Left ventricle myocardium superior (tissue), 1 donor: ENCODE data around the gene CTNNB1. TPM values are rescaled to one million over a fixed set of nuclear protein-coding genes. Genes with fewer than 3 reads are reported as not detected.
"Not testable (repeated sequence)": the region's sequence is repeated elsewhere in the genome, so short reads cannot be mapped to it uniquely, and the experiment has no call there.

Experiments
- ATAC-seq: fragments of 200-7000 bp; cut with Tn5 transposase; one replicate; pipeline ENCODE4 v1.9.1; 2020; ENCODE audit warnings: mild to moderate bottlenecking, moderate library complexity
- DNase-seq: peaks from one replicate; pipeline ENCODE4 v3.0.0-alpha.2; 2020
- intact Hi-C: fragments of 100-400 bp; cut with micrococcal nuclease; formaldehyde crosslinking; loops from one replicate; pipeline ENCODE4 v1.11.0; 2022
- total RNA-seq: library from RNA; stranded (reverse); fragmentation: NEBNext Ultra II Directional; extraction: Animal tissue kit (Norgen Biotek cat#: 25700); gene quantifications from one replicate; pipeline ENCODE4 v1.2.1, GENCODE V29; 2021
- donor health status: DM: no; HTN: yes; CAD: no; lungs with severe emphysema.

CTNNB1 gene
- total RNA-seq, 1 donor from 2014 or later = 145 TPM

DNA sequence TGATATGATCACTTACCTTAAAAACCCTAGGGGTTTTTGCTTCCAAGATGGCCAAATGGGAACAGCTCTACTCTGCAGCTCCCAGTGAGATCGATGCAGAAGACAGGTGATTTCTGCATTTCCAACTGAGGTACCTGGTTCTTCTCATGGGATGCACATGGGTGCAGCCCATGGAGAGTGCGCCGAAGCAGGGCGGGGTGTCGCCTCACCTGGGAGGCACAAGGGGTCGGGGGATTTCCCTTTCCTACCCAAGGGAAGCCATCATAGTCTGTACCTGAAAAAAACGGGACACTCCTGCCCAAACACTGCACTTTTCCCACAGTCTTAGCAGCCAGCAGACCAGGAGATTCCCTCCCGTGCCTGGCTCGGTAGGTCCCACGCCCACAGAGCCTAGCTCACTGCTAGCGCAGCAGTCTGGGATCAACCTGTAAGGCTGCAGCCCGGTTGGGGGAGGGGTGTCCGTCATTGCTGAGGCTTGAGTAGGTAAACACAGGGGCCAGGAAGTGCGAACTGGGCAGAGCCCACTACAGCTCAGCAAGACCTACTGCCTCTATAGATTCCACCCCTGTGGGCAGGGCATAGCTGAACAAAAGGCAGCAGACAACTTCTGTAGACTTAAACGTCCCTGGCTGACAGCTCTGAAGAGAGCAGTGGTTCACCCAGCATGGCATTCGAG lies 78.6 kb downstream of the CTNNB1 start:
- no peak for DNase-seq
- ATAC-seq = no peak
- intact Hi-C loops = no loop called here

DNA sequence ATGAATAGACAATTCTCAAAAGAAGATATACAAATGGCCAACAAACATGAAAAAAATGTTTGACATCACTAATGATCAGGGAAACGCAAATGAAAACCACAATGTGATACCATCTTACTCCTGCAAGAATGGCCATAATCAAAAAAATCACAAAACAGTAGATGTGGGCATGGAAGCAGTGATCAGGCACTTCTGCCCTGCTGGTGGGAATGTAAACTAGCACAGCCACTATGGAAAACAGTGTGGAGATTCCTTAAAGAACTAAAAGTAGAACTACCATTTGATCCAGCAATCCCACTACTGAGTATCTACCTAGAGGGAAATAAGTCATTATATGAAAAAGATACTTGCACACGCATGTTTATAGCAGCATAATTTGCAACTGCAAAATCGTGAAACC lies 85.6 kb downstream of the CTNNB1 start:
- ATAC-seq, DNase-seq, intact Hi-C loops: not testable (repeated sequence)

GRCh38 chr3:41286305-41286704 lies 87.0 kb downstream of the CTNNB1 start:
- intact Hi-C loops = no loop called here
- DNase-seq (no peak), ATAC-seq (no peak)

DNA sequence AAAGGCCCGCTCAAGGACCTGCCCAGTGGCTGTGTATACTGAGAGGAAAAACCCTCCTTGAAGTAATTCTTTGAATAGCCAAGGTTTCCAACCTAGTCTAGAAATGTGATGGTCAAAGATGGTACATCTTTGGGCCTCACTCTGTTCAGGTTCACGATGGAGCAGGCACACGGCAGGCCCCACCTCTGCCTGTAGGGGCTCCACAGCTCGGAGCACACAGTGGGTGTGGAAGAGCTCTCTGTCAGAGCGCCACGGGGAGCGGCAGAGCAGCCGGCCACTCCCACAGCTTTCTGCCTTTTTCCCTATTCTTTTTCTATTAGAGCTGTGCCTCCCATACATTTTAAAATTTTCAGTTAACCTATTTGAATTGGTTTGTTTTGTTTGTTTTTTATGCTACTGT lies 89.5 kb downstream of the CTNNB1 start:
- ATAC-seq = no peak
- intact Hi-C loops = no loop called here
- no peak for DNase-seq
